ENCODE measurements around the gene ZNF502. TPM values are rescaled to one million over a fixed set of nuclear protein-coding genes. Genes with fewer than 3 reads are reported as not detected.

The ZNF502 gene
- total and polyA plus RNA-seq, 2 experiments from 2014 or later, result 2.9 to 3.2 TPM

DNA sequence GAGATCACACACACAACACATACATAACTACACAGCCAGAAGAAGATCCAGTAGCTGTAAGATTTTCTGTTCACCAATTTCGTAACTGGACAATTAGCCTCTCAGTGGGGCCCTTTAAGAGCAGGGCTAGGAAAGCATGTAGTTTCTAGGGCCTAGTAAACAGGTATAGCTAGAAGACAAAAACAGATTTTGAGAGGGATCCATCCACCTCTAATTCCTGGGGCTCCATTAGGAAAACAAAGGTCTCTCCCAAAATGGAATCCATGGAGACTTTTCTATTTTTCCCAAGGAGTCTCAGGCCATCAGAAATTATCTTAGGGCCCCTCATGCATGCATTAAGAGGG, 59.6 kb downstream of the ZNF502 start:
- no peak overlapping the region for H3K4me3 Mint-ChIP-seq
- no peak for ATAC-seq
- Histone ChIP-seq H3K4me1 (ENCODE audit: insufficient read depth) (no peaks in the 10 kb centered on the region), H3K79me2 (replicated peaks; ENCODE audit: insufficient read depth) (peaks cover 71% of the 10 kb centered on the region), H4K20me1 (replicated peaks; ENCODE audit: insufficient read depth) (no peaks in the 10 kb centered on the region; the same call in 1 of the 2 replicates), H3K27ac (ENCODE audit: low read depth) (no peak overlapping the region), H2AFZ (no peak overlapping the region), H3K36me3 (ENCODE audit: insufficient read depth) (peaks cover 62% of the 10 kb centered on the region), H3F3A (replicated peaks; ENCODE audit: low read depth) (no peaks in the 10 kb centered on the region), H3K4me3 (no peak overlapping the region), H3K4me2 (no peak overlapping the region), H3K27me3 (ENCODE audit: insufficient read depth) (no peaks in the 10 kb centered on the region), H3K9me2 (ENCODE audit: insufficient read depth) (no peaks in the 10 kb centered on the region)
- H3K4me1 Mint-ChIP-seq, result no peaks in the 10 kb centered on the region
- H3K27ac Mint-ChIP-seq, result no peak overlapping the region
- DNase-seq (ENCODE audit: low spot score), result peak; percentile 16
- TF ChIP-seq, protein P1, sequence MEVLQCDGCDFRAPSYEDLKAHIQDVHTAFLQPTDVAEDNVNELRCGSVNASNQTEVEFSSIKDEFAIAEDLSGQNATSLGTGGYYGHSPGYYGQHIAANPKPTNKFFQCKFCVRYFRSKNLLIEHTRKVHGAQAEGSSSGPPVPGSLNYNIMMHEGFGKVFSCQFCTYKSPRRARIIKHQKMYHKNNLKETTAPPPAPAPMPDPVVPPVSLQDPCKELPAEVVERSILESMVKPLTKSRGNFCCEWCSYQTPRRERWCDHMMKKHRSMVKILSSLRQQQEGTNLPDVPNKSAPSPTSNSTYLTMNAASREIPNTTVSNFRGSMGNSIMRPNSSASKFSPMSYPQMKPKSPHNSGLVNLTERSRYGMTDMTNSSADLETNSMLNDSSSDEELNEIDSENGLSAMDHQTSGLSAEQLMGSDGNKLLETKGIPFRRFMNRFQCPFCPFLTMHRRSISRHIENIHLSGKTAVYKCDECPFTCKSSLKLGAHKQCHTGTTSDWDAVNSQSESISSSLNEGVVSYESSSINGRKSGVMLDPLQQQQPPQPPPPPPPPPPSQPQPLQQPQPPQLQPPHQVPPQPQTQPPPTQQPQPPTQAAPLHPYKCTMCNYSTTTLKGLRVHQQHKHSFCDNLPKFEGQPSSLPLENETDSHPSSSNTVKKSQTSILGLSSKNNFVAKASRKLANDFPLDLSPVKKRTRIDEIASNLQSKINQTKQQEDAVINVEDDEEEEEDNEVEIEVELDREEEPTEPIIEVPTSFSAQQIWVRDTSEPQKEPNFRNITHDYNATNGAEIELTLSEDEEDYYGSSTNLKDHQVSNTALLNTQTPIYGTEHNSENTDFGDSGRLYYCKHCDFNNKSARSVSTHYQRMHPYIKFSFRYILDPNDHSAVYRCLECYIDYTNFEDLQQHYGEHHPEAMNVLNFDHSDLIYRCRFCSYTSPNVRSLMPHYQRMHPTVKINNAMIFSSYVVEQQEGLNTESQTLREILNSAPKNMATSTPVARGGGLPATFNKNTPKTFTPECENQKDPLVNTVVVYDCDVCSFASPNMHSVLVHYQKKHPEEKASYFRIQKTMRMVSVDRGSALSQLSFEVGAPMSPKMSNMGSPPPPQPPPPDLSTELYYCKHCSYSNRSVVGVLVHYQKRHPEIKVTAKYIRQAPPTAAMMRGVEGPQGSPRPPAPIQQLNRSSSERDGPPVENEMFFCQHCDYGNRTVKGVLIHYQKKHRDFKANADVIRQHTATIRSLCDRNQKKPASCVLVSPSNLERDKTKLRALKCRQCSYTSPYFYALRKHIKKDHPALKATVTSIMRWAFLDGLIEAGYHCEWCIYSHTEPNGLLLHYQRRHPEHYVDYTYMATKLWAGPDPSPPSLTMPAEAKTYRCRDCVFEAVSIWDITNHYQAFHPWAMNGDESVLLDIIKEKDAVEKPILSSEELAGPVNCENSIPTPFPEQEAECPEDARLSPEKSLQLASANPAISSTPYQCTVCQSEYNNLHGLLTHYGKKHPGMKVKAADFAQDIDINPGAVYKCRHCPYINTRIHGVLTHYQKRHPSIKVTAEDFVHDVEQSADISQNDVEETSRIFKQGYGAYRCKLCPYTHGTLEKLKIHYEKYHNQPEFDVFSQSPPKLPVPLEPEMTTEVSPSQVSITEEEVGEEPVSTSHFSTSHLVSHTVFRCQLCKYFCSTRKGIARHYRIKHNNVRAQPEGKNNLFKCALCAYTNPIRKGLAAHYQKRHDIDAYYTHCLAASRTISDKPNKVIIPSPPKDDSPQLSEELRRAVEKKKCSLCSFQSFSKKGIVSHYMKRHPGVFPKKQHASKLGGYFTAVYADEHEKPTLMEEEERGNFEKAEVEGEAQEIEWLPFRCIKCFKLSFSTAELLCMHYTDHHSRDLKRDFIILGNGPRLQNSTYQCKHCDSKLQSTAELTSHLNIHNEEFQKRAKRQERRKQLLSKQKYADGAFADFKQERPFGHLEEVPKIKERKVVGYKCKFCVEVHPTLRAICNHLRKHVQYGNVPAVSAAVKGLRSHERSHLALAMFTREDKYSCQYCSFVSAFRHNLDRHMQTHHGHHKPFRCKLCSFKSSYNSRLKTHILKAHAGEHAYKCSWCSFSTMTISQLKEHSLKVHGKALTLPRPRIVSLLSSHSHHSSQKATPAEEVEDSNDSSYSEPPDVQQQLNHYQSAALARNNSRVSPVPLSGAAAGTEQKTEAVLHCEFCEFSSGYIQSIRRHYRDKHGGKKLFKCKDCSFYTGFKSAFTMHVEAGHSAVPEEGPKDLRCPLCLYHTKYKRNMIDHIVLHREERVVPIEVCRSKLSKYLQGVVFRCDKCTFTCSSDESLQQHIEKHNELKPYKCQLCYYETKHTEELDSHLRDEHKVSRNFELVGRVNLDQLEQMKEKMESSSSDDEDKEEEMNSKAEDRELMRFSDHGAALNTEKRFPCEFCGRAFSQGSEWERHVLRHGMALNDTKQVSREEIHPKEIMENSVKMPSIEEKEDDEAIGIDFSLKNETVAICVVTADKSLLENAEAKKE (CRISPR knock-in tag; IDR thresholded peaks at IDR 0.05), result no peak
- TF ChIP-seq CREB1 (CRISPR knock-in tag; IDR thresholded peaks at IDR 0.05; ENCODE audit: low read depth) (no peak), NANOG (IDR thresholded peaks at IDR 0.05; ENCODE audit: borderline replicate concordance) (no peak), JUNB (IDR thresholded peaks at IDR 0.05; ENCODE audit: unreplicated experiment) (no peak), EZH2 (IDR thresholded peaks at IDR 0.05; ENCODE audit: low read depth, unreplicated experiment) (no peak), ZNF114 (CRISPR knock-in tag; IDR thresholded peaks at IDR 0.05) (no peak)
- TF ChIP-seq, protein P2, sequence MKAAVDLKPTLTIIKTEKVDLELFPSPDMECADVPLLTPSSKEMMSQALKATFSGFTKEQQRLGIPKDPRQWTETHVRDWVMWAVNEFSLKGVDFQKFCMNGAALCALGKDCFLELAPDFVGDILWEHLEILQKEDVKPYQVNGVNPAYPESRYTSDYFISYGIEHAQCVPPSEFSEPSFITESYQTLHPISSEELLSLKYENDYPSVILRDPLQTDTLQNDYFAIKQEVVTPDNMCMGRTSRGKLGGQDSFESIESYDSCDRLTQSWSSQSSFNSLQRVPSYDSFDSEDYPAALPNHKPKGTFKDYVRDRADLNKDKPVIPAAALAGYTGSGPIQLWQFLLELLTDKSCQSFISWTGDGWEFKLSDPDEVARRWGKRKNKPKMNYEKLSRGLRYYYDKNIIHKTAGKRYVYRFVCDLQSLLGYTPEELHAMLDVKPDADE (IDR thresholded peaks at IDR 0.05), result no peak
- peaks cover 93% of the 10 kb centered on the region for H3K36me3 Mint-ChIP-seq (ENCODE audit: low read depth)
- peaks cover 66% of the 10 kb centered on the region for H3K9me3 Mint-ChIP-seq
- H3K27me3 Mint-ChIP-seq (ENCODE audit: insufficient read depth, low read depth, poor library complexity), result no peaks in the 10 kb centered on the region

Other genes with a start within 250 kb of the ZNF502 start
- 16.5 and 16.6 TPM in 2 replicates for gene ZNF445, start 235.0 kb upstream of the ZNF502 start, total RNA-seq (2014; rRNA removed; shearing (Covaris generic))
- 2.7 TPM in 2 replicates for gene ZNF445, start 235.0 kb upstream of the ZNF502 start, polyA plus RNA-seq (2016; fragmentation: Nextera tagmentation; extraction: Ambion mirVana)
- 14.0 and 17.8 TPM in 2 replicates for gene ZKSCAN7, start 157.5 kb upstream of the ZNF502 start, total RNA-seq (2014; rRNA removed; shearing (Covaris generic))
- 4.4 and 4.7 TPM in 2 replicates for gene ZKSCAN7, start 157.5 kb upstream of the ZNF502 start, polyA plus RNA-seq (2016; fragmentation: Nextera tagmentation; extraction: Ambion mirVana)
- 6.1 and 10.1 TPM in 2 replicates for gene ZNF660, start 127.7 kb upstream of the ZNF502 start, total RNA-seq (2014; rRNA removed; shearing (Covaris generic))
- 5.4 and 5.9 TPM in 2 replicates for gene ZNF660, start 127.7 kb upstream of the ZNF502 start, polyA plus RNA-seq (2016; fragmentation: Nextera tagmentation; extraction: Ambion mirVana)
- gene ZNF197, start 87.6 kb upstream of the ZNF502 start, total RNA-seq (2014; rRNA removed; shearing (Covaris generic)), result 15.1 and 18.9 TPM in 2 replicates
- gene ZNF197, start 87.6 kb upstream of the ZNF502 start, polyA plus RNA-seq (2016; fragmentation: Nextera tagmentation; extraction: Ambion mirVana), result 5.6 and 5.9 TPM in 2 replicates
- 20.9 and 26.2 TPM in 2 replicates for gene ZNF35, start 63.9 kb upstream of the ZNF502 start, total RNA-seq (2014; rRNA removed; shearing (Covaris generic))
- gene ZNF35, start 63.9 kb upstream of the ZNF502 start, polyA plus RNA-seq (2016; fragmentation: Nextera tagmentation; extraction: Ambion mirVana), result 18.5 and 19.2 TPM in 2 replicates
- gene ZNF501, start 17.0 kb downstream of the ZNF502 start, total RNA-seq (2014; rRNA removed; shearing (Covaris generic)), result 6.6 and 8.0 TPM in 2 replicates
- gene ZNF501, start 17.0 kb downstream of the ZNF502 start, polyA plus RNA-seq (2016; fragmentation: Nextera tagmentation; extraction: Ambion mirVana), result 3.3 and 4.2 TPM in 2 replicates
- 48.1 and 49.2 TPM in 2 replicates for gene KIAA1143, start 49.0 kb downstream of the ZNF502 start, total RNA-seq (2014; rRNA removed; shearing (Covaris generic))
- 63.9 and 75.4 TPM in 2 replicates for gene KIAA1143, start 49.0 kb downstream of the ZNF502 start, polyA plus RNA-seq (2016; fragmentation: Nextera tagmentation; extraction: Ambion mirVana)
- 21.2 and 26.2 TPM in 2 replicates for gene KIF15, start 49.1 kb downstream of the ZNF502 start, total RNA-seq (2014; rRNA removed; shearing (Covaris generic))
- gene KIF15, start 49.1 kb downstream of the ZNF502 start, polyA plus RNA-seq (2016; fragmentation: Nextera tagmentation; extraction: Ambion mirVana), result 21.8 and 25.8 TPM in 2 replicates
- gene TMEM42, start 149.3 kb downstream of the ZNF502 start, total RNA-seq (2014; rRNA removed; shearing (Covaris generic)), result 7.4 and 9.0 TPM in 2 replicates
- 13.3 and 14.3 TPM in 2 replicates for gene TMEM42, start 149.3 kb downstream of the ZNF502 start, polyA plus RNA-seq (2016; fragmentation: Nextera tagmentation; extraction: Ambion mirVana)
- not detected in 2 replicates for gene TGM4, start 161.9 kb downstream of the ZNF502 start, total RNA-seq (2014; rRNA removed; shearing (Covaris generic))
- not detected in 2 replicates for gene TGM4, start 161.9 kb downstream of the ZNF502 start, polyA plus RNA-seq (2016; fragmentation: Nextera tagmentation; extraction: Ambion mirVana)